Measurements from ENCODE around the gene ANKRD28. TPM values are rescaled to one million over a fixed set of nuclear protein-coding genes. Genes with fewer than 3 reads are reported as not detected.
A peak's percentile ranks its signal among the peaks of the same experiment; 100 is the strongest.

The ANKRD28 gene
- total RNA-seq, 1 experiment from 2014 or later: 273 TPM

- in situ Hi-C loops (cut with HindIII; ENCODE audit: low pct_unique_long_range_greater_than_20kb, low sequenced_read_pairs): no loop called here
- DNase-seq (ENCODE audit: low read depth, low spot score): no peak
Measured at GRCh38 chr3:15660055-15660935, 137.5 kb downstream of the ANKRD28 start.

GRCh38 chr3:15659254-15659975, 138.4 kb downstream of the ANKRD28 start:
- peak; percentile 36 for DNase-seq (ENCODE audit: low read depth, low spot score)
- in situ Hi-C loops (cut with HindIII; ENCODE audit: low pct_unique_long_range_greater_than_20kb, low sequenced_read_pairs): no loop called here

- DNase-seq (ENCODE audit: low read depth, low spot score): no peak
- in situ Hi-C loops (cut with HindIII; ENCODE audit: low pct_unique_long_range_greater_than_20kb, low sequenced_read_pairs): no loop called here
Measured at GRCh38 chr3:15657016-15657415, 140.8 kb downstream of the ANKRD28 start.

- DNase-seq (ENCODE audit: low read depth, low spot score): no peak
- in situ Hi-C loops (cut with HindIII; ENCODE audit: low pct_unique_long_range_greater_than_20kb, low sequenced_read_pairs): no loop called here
Measured at GRCh38 chr3:15656342-15656741, 141.4 kb downstream of the ANKRD28 start.

GRCh38 chr3:15654891-15655290, 142.9 kb downstream of the ANKRD28 start:
- DNase-seq (ENCODE audit: low read depth, low spot score): peak; percentile 99

GRCh38 chr3:15654127-15654526, 143.7 kb downstream of the ANKRD28 start:
- in situ Hi-C loops (cut with HindIII; ENCODE audit: low pct_unique_long_range_greater_than_20kb, low sequenced_read_pairs): no loop called here
- no peak for DNase-seq (ENCODE audit: low read depth, low spot score)

More at GRCh38 chr3:15654891-15655290, 142.9 kb downstream of the ANKRD28 start:
- in situ Hi-C loops (cut with HindIII; ENCODE audit: low pct_unique_long_range_greater_than_20kb, low sequenced_read_pairs): no loop called here

- in situ Hi-C loops (cut with HindIII; ENCODE audit: low pct_unique_long_range_greater_than_20kb, low sequenced_read_pairs): no loop called here
- DNase-seq (ENCODE audit: low read depth, low spot score): no peak
Measured at GRCh38 chr3:15653321-15653720, 144.5 kb downstream of the ANKRD28 start.

- no peak for DNase-seq (ENCODE audit: low read depth, low spot score)
- in situ Hi-C loops (cut with HindIII; ENCODE audit: low pct_unique_long_range_greater_than_20kb, low sequenced_read_pairs): no loop called here
Measured at GRCh38 chr3:15651396-15651795, 146.4 kb downstream of the ANKRD28 start.

- in situ Hi-C loops (cut with HindIII; ENCODE audit: low pct_unique_long_range_greater_than_20kb, low sequenced_read_pairs): no loop called here
- no peak for DNase-seq (ENCODE audit: low read depth, low spot score)
Measured at GRCh38 chr3:15649858-15650257, 147.9 kb downstream of the ANKRD28 start.

GRCh38 chr3:15649341-15649740, 148.4 kb downstream of the ANKRD28 start:
- no peak for DNase-seq (ENCODE audit: low read depth, low spot score)
- in situ Hi-C loops (cut with HindIII; ENCODE audit: low pct_unique_long_range_greater_than_20kb, low sequenced_read_pairs): no loop called here

GRCh38 chr3:15647611-15648167, 150.1 kb downstream of the ANKRD28 start:
- DNase-seq (ENCODE audit: low read depth, low spot score): peak; percentile 95

GRCh38 chr3:15646851-15647511, 150.8 kb downstream of the ANKRD28 start:
- in situ Hi-C loops (cut with HindIII; ENCODE audit: low pct_unique_long_range_greater_than_20kb, low sequenced_read_pairs): no loop called here
- DNase-seq (ENCODE audit: low read depth, low spot score): peak; percentile 93

More at GRCh38 chr3:15647611-15648167, 150.1 kb downstream of the ANKRD28 start:
- in situ Hi-C loops (cut with HindIII; ENCODE audit: low pct_unique_long_range_greater_than_20kb, low sequenced_read_pairs): no loop called here

GRCh38 chr3:15645740-15646501, 151.9 kb downstream of the ANKRD28 start:
- DNase-seq (ENCODE audit: low read depth, low spot score): no peak
- in situ Hi-C loops (cut with HindIII; ENCODE audit: low pct_unique_long_range_greater_than_20kb, low sequenced_read_pairs): no loop called here

- in situ Hi-C loops (cut with HindIII; ENCODE audit: low pct_unique_long_range_greater_than_20kb, low sequenced_read_pairs): no loop called here
- DNase-seq (ENCODE audit: low read depth, low spot score): no peak
Measured at GRCh38 chr3:15645246-15645645, 152.5 kb downstream of the ANKRD28 start.

- in situ Hi-C loops (cut with HindIII; ENCODE audit: low pct_unique_long_range_greater_than_20kb, low sequenced_read_pairs): no loop called here
- DNase-seq (ENCODE audit: low read depth, low spot score): no peak
Measured at GRCh38 chr3:15638891-15639262, 158.9 kb downstream of the ANKRD28 start.

- in situ Hi-C loops (cut with HindIII; ENCODE audit: low pct_unique_long_range_greater_than_20kb, low sequenced_read_pairs): no loop called here
Measured at GRCh38 chr3:15638193-15638890, 159.4 kb downstream of the ANKRD28 start.

More at GRCh38 chr3:15638193-15638890, 159.4 kb downstream of the ANKRD28 start:
- no peak for DNase-seq (ENCODE audit: low read depth, low spot score)

Measured in SK-MEL-5 (cell line).